OCI-LY7 (cell line): Measurements from ENCODE around the gene FUBP3. TPM values are rescaled to one million over a fixed set of nuclear protein-coding genes. Genes with fewer than 3 reads are reported as not detected.

Source experiments
- BruUV-seq: library from RNA; stranded (reverse); fragments of 400-500 nt; replicated peaks from 2 replicates; lab custom pipeline; 2021; lab: Mats Ljungman, UMichigan
- CTCF ChIA-PET: fragments of 300-600 bp; sonication (Branson Sonifier 250); formaldehyde crosslinking; loops from one replicate; lab custom pipeline; 2022; ENCODE audit warnings: antibody characterized with exemption; ENCODE audit not compliant: unreplicated experiment; lab: Charles Lee
- POLR2A ChIA-PET: fragments of 300-600 bp; sonication (Branson Sonifier 250); formaldehyde crosslinking; loops from one replicate; lab custom pipeline; 2022; ENCODE audit warnings: antibody characterized with exemption; lab: Charles Lee
- DNase-seq: peaks from one replicate; pipeline ENCODE4 v3.0.0-alpha.2; 2015; ENCODE audit warnings: low spot score
- H2AFZ ChIP-seq: fragments of 200-600 bp; sonication (generic), shearing (Covaris generic); 2 replicates; pipeline ENCODE4 v1.6.1; 2014; ENCODE audit warnings: mild to moderate bottlenecking, antibody characterized with exemption, low read length, moderate library complexity
- H3K27ac ChIP-seq: fragments of 200-600 bp; sonication (generic); 2 replicates; pipeline ENCODE4 v1.5.1; 2014; ENCODE audit warnings: mixed run types, low read depth, mild to moderate bottlenecking, moderate library complexity, low read length, inconsistent platforms; ENCODE audit not compliant: poor library complexity, severe bottlenecking
- H3K36me3 ChIP-seq: fragments of 200-600 bp; sonication (generic); 2 replicates; pipeline ENCODE4 v1.6.1; 2014; ENCODE audit warnings: mild to moderate bottlenecking, antibody characterized with exemption, low read length, moderate library complexity, mixed read lengths; ENCODE audit not compliant: insufficient read depth
- H3K4me1 ChIP-seq: fragments of 200-600 bp; sonication (generic); 2 replicates; pipeline ENCODE4 v1.5.1; 2014; ENCODE audit warnings: mild to moderate bottlenecking, low read length; ENCODE audit not compliant: insufficient read depth, poor library complexity, severe bottlenecking
- H3K4me2 ChIP-seq: fragments of 200-600 bp; sonication (generic); 2 replicates; pipeline ENCODE4 v1.6.1; 2014; ENCODE audit warnings: mild to moderate bottlenecking, low read length
- H3K4me3 ChIP-seq: fragments of 200-600 bp; sonication (generic); 2 replicates; pipeline ENCODE4 v1.5.1; 2014; ENCODE audit warnings: mild to moderate bottlenecking, low read depth, low read length; ENCODE audit not compliant: poor library complexity, severe bottlenecking
- H3K79me2 ChIP-seq: fragments of 200-600 bp; sonication (generic); 2 replicates; pipeline ENCODE4 v1.6.1; 2016; ENCODE audit warnings: low read depth, mild to moderate bottlenecking, low read length, moderate library complexity, mixed read lengths; ENCODE audit not compliant: insufficient read depth
- H3K9me2 ChIP-seq: fragments of 200-600 bp; sonication (generic); 2 replicates; pipeline ENCODE4 v1.6.1; 2016; ENCODE audit warnings: mild to moderate bottlenecking, low read length, mixed read lengths; ENCODE audit not compliant: insufficient read depth
- H3K9me3 ChIP-seq: fragments of 200-600 bp; sonication (generic); 2 replicates; pipeline ENCODE4 v1.6.1; 2014; ENCODE audit warnings: mild to moderate bottlenecking, mixed run types, low read length, mixed read lengths
- H4K20me1 ChIP-seq: fragments of 200-600 bp; sonication (generic); 2 replicates; pipeline ENCODE4 v1.6.1; 2014; ENCODE audit warnings: mild to moderate bottlenecking, antibody characterized with exemption, low read length, moderate library complexity, mixed read lengths; ENCODE audit not compliant: insufficient read depth
- CTCF ChIP-seq: fragments of 200-600 bp; sonication (generic); conservative IDR thresholded peaks from 2 replicates; pipeline ENCODE4 v1.5.1; 2014; ENCODE audit warnings: mild to moderate bottlenecking, antibody characterized with exemption, low read length, moderate library complexity, mixed read lengths
- EZH2phosphoT487 ChIP-seq: fragments of 200-600 bp; sonication (generic); IDR thresholded peaks from 2 replicates; pipeline ENCODE4 v1.6.1; 2018; ENCODE audit warnings: low read depth, borderline replicate concordance, mild to moderate bottlenecking, mixed run types, antibody characterized with exemption, low read length, moderate library complexity, mixed read lengths
- intact Hi-C: fragments of 100-400 bp; cut with micrococcal nuclease; formaldehyde crosslinking; loops from one replicate; pipeline ENCODE4 v1.10.0; 2022; ENCODE audit not compliant: unreplicated experiment
- microRNA-seq: library from miRNA; unstranded; fragments of <30 nt; microRNA quantifications from one replicate; pipeline ENCODE4 v1.2.0, GENCODE V29; 2022; ENCODE audit warnings: borderline replicate concordance
- small RNA-seq: library from RNA; depleted of rRNA; stranded (forward); fragments of <200 nt; gene quantifications from one replicate; pipeline ENCODE3, GENCODE V24; 2014
- total RNA-seq, 2 experiments: library from RNA; depleted of rRNA in 1 of 2; stranded (reverse); fragments of >200 nt in 1 of 2; shearing (Covaris generic) in 1 of 2; gene quantifications; 2 replicates each; pipeline ENCODE4 v1.2.3, GENCODE V29; 2014 to 2022

Gene FUBP3
- total RNA-seq, 2 experiments from 2014 or later = 62.3 to 78.3 TPM

DNA sequence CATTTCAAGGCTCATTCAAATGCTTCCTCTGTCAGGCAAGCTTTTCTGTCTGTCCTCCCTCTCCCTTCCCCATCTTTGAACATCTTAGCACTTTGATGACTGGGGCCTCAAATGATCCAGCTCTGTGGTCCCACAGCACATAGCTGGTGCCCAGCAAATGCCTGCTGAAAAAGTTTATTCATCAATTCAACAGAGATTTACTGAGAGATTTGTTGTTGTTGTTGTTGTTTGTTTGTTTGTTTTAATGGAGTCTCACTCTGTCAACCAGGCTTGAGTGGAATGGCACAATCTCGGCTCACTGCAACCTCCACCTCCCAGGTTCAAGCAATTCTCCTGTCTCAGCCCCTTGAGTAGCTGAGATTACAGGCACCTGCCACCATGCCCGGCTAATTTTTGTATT is 108.2 kb downstream of the FUBP3 start:
- Histone ChIP-seq H3K4me3 (no peak overlapping the region), H3K27ac (no peak overlapping the region), H3K4me1 (peaks cover 14% of the 10 kb centered on the region), H4K20me1 (no peaks in the 10 kb centered on the region), H3K9me3 (no peaks in the 10 kb centered on the region), H3K36me3 (no peaks in the 10 kb centered on the region), H3K9me2 (no peaks in the 10 kb centered on the region), H2AFZ (no peak overlapping the region), H3K79me2 (no peaks in the 10 kb centered on the region), H3K4me2 (no peak overlapping the region)
- BruUV-seq = no TSS peak
- POLR2A ChIA-PET = no interaction called here
- intact Hi-C loops = no loop called here
- TF ChIP-seq CTCF (no peak), EZH2phosphoT487 (no peak)
- CTCF ChIA-PET = no interaction called here
- DNase-seq = no peak

Small RNA genes within 50 kb of the gene (microRNA-seq; reads per million reads assigned to microRNA genes)
- not detected for gene MIR6856

Small RNA genes within 50 kb of the gene (small RNA-seq; reads per million reads assigned to genes)
- not detected for gene MIR6856

Other genes with a start within 250 kb of the FUBP3 start
- gene ASS1, start 134.6 kb upstream of the FUBP3 start, total RNA-seq (2014; rRNA removed; shearing (Covaris generic)) = 13.6 and 16.3 TPM in 2 replicates
- gene ASS1, start 134.6 kb upstream of the FUBP3 start, total RNA-seq (2022) = 0.70 and 0.76 TPM in 2 replicates
- 0.06 TPM in 1 of 2 replicates, not detected in the other for gene PRDM12, start 85.0 kb downstream of the FUBP3 start, total RNA-seq (2014; rRNA removed; shearing (Covaris generic))
- gene PRDM12, start 85.0 kb downstream of the FUBP3 start, total RNA-seq (2022) = not detected in 2 replicates
- gene EXOSC2, start 114.2 kb downstream of the FUBP3 start, total RNA-seq (2014; rRNA removed; shearing (Covaris generic)) = 65.0 and 69.0 TPM in 2 replicates
- gene EXOSC2, start 114.2 kb downstream of the FUBP3 start, total RNA-seq (2022) = 79.8 and 89.9 TPM in 2 replicates